Epithelial cell of prostate (primary cell): Measurements from ENCODE around the gene EPHB1.

Source experiments
- DNase-seq: peaks from one replicate; pipeline ENCODE4 v3.0.0-alpha.2; 2011; ENCODE audit warnings: low read depth, low spot score
- H3K27ac ChIP-seq: fragments of 450-650 bp; 2 replicates; pipeline ENCODE4 v1.5.1; 2017; ENCODE audit warnings: mild to moderate bottlenecking

EPHB1 gene

GRCh38 chr3:134804508-134805480 is 9.7 kb downstream of the EPHB1 start:
- H3K27ac ChIP-seq = no peak overlapping the region
- DNase-seq = no peak

- no peak for DNase-seq
- no peak overlapping the region for H3K27ac ChIP-seq
Measured at GRCh38 chr3:134807189-134807588, 12.1 kb downstream of the EPHB1 start.

- H3K27ac ChIP-seq = no peak overlapping the region
- DNase-seq = no peak
Measured at GRCh38 chr3:134808835-134809234, 13.8 kb downstream of the EPHB1 start.

GRCh38 chr3:134809427-134810051 is 14.5 kb downstream of the EPHB1 start:
- H3K27ac ChIP-seq = no peak overlapping the region
- DNase-seq = no peak

GRCh38 chr3:134810052-134810435 is 15.0 kb downstream of the EPHB1 start:
- no peak for DNase-seq
- H3K27ac ChIP-seq = no peak overlapping the region

- no peak overlapping the region for H3K27ac ChIP-seq
- no peak for DNase-seq
Measured at GRCh38 chr3:134810850-134811249, 15.8 kb downstream of the EPHB1 start.

- no peak overlapping the region for H3K27ac ChIP-seq
- no peak for DNase-seq
Measured at GRCh38 chr3:134813618-134814017, 18.6 kb downstream of the EPHB1 start.

GRCh38 chr3:134815519-134815918 is 20.5 kb downstream of the EPHB1 start:
- no peak overlapping the region for H3K27ac ChIP-seq
- DNase-seq = no peak

GRCh38 chr3:134816623-134817022 is 21.6 kb downstream of the EPHB1 start:
- H3K27ac ChIP-seq = no peak overlapping the region
- DNase-seq = no peak

GRCh38 chr3:134817297-134817696 is 22.2 kb downstream of the EPHB1 start:
- no peak overlapping the region for H3K27ac ChIP-seq
- DNase-seq = no peak

GRCh38 chr3:134820994-134821393 is 25.9 kb downstream of the EPHB1 start:
- no peak for DNase-seq
- H3K27ac ChIP-seq = no peak overlapping the region

GRCh38 chr3:134822090-134822489 is 27.0 kb downstream of the EPHB1 start:
- no peak for DNase-seq
- no peak overlapping the region for H3K27ac ChIP-seq

GRCh38 chr3:134823679-134824078 is 28.6 kb downstream of the EPHB1 start:
- H3K27ac ChIP-seq = no peak overlapping the region
- no peak for DNase-seq

- no peak for DNase-seq
- H3K27ac ChIP-seq = no peak overlapping the region
Measured at GRCh38 chr3:134824791-134825190, 29.7 kb downstream of the EPHB1 start.

- DNase-seq = no peak
Measured at GRCh38 chr3:134827213-134827612, 32.2 kb downstream of the EPHB1 start.

GRCh38 chr3:134829721-134830120 is 34.7 kb downstream of the EPHB1 start:
- no peak overlapping the region for H3K27ac ChIP-seq
- DNase-seq = no peak

More at GRCh38 chr3:134827213-134827612, 32.2 kb downstream of the EPHB1 start:
- H3K27ac ChIP-seq = no peak overlapping the region

- DNase-seq = no peak
- H3K27ac ChIP-seq = no peak overlapping the region
Measured at GRCh38 chr3:134832585-134832984, 37.5 kb downstream of the EPHB1 start.

GRCh38 chr3:134833453-134834163 is 38.5 kb downstream of the EPHB1 start:
- no peak overlapping the region for H3K27ac ChIP-seq

GRCh38 chr3:134836921-134837320 is 41.9 kb downstream of the EPHB1 start:
- no peak for DNase-seq
- no peak overlapping the region for H3K27ac ChIP-seq

More at GRCh38 chr3:134833453-134834163, 38.5 kb downstream of the EPHB1 start:
- DNase-seq = no peak

GRCh38 chr3:134838599-134838998 is 43.5 kb downstream of the EPHB1 start:
- DNase-seq = no peak
- H3K27ac ChIP-seq = no peak overlapping the region

GRCh38 chr3:134839422-134839821 is 44.4 kb downstream of the EPHB1 start:
- H3K27ac ChIP-seq = no peak overlapping the region
- no peak for DNase-seq
